HG02840 (cell line): ENCODE results near the gene APLP2.
"Not testable (repeated sequence)": the region's sequence is repeated elsewhere in the genome, so short reads cannot be mapped to it uniquely, and the experiment has no call there.

Source experiments
- ATAC-seq: cut with Tn5 transposase; IDR thresholded peaks from one replicate; pipeline ENCODE4 v1.9.1; 2021; ENCODE audit warnings: mild to moderate bottlenecking, moderate library complexity, moderate number of reproducible peaks; ENCODE audit not compliant: unreplicated experiment, low FRiP score

Gene APLP2

GRCh38 chr11:130187096-130187495 lies 117.4 kb downstream of the APLP2 start:
- no peak for ATAC-seq

DNA sequence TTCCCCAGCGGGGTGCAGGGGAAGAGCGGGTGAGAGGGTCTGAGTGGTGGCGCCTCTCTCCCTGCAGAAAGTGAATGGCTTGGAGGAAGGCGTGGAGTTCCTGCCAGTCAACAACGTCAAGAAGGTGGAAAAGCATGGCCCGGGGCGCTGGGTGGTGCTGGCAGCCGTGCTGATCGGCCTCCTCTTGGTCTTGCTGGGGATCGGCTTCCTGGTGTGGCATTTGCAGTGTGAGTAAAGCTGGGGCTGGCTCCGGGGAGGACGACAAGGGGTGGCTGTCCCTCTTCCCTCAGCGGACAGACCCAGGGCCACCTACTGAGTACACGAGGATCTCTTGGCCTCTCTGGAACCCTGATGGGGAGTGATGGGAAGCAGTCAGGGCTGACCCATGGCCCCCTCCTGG lies 118.4 kb downstream of the APLP2 start:
- no peak for ATAC-seq

- no peak for ATAC-seq
Observed at GRCh38 chr11:130188585-130189347, 119.1 kb downstream of the APLP2 start.

- ATAC-seq = no peak
Observed at GRCh38 chr11:130189492-130190210, 120.0 kb downstream of the APLP2 start.

GRCh38 chr11:130190371-130190881 lies 120.7 kb downstream of the APLP2 start:
- no peak for ATAC-seq

GRCh38 chr11:130191896-130192295 lies 122.2 kb downstream of the APLP2 start:
- ATAC-seq = no peak

DNA sequence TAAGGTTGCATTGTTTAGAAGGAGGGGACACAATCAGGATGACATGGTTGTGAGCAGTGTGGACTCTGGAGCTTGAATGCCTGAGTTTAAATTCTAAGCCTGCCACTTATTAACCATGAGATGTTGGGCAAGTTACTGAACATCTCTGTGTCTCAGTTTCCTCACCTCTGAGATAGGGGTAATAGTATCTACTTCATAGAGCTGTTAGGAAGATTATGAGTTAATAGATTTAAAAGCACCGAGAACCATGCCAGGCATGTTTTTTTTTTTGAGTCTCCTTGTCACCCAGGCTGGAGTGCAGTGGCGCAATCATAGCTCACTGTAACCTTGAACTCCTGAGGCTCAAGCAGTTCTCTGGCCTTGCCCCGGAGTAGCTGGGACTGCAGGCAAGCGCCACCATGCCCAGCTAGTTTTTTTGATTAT lies 123.2 kb downstream of the APLP2 start:
- no peak for ATAC-seq

DNA sequence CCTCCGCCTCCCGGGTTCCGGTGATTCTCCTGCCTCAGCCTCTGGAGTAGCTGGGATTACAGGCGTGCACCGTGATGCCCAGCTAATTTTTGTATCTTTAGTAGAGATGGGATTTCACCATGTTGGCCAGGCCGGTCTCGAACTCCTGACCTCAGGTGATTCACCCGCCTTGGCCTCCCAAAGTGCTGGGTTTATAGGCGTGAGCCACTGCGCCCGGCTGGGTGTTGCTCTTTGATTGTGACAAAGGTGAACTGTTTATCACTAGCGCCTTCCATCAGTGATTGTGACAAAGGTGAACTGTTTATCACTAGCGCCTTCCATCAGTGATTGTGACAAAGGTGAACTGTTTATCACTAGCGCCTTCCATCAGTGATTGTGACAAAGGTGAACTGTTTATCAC lies 123.9 kb downstream of the APLP2 start:
- not testable (repeated sequence) for ATAC-seq
